GM10248 (cell line): ENCODE data around the gene FYN.

Experiments
- CTCF ChIA-PET: fragments of 300-600 bp; sonication (Branson Sonifier 250); formaldehyde crosslinking; extraction: SDS; loops from one replicate; lab custom pipeline; 2021; ENCODE audit warnings: antibody characterized with exemption; lab: Yijun Ruan, JAX
- POLR2A ChIA-PET: fragments of 350-650 bp; sonication (Branson Sonifier 250); formaldehyde crosslinking; extraction: SDS; loops from one replicate; lab custom pipeline; 2020; ENCODE audit warnings: antibody characterized with exemption; lab: Yijun Ruan, JAX
- DNase-seq: peaks from one replicate; pipeline ENCODE4 v3.0.0; 2012; ENCODE audit errors: extremely low spot score
- TF ChIP-seq, protein P1 (sequence below): IDR thresholded peaks from 2 replicates; pipeline ENCODE4 v1.5.1; 2012; ENCODE audit warnings: mild to moderate bottlenecking, low read depth; ENCODE audit errors: extremely low read depth, missing control alignments, control extremely low read depth

The FYN gene

DNA sequence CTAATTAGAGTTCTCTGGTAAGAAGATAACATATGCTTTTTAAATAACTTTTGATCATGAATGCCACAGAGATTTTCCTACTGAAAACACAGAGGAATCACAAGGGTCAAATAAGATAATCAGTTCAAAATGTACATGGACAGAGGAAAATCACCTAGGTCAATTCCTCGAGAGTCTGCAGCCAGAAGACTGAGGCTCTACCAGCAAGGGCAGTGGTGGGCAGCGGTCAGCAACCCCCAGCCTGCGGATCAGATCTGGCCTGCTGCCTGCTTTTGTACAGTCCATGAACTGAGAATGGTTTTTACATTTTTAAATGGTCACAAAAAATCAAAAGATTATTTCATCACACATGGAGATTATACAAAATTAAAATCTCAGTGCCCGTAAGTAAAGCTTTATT is 79.0 kb downstream of the FYN start:
- TF ChIP-seq, protein P1, sequence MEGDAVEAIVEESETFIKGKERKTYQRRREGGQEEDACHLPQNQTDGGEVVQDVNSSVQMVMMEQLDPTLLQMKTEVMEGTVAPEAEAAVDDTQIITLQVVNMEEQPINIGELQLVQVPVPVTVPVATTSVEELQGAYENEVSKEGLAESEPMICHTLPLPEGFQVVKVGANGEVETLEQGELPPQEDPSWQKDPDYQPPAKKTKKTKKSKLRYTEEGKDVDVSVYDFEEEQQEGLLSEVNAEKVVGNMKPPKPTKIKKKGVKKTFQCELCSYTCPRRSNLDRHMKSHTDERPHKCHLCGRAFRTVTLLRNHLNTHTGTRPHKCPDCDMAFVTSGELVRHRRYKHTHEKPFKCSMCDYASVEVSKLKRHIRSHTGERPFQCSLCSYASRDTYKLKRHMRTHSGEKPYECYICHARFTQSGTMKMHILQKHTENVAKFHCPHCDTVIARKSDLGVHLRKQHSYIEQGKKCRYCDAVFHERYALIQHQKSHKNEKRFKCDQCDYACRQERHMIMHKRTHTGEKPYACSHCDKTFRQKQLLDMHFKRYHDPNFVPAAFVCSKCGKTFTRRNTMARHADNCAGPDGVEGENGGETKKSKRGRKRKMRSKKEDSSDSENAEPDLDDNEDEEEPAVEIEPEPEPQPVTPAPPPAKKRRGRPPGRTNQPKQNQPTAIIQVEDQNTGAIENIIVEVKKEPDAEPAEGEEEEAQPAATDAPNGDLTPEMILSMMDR: no peak
- POLR2A ChIA-PET: no interaction called here
- CTCF ChIA-PET: interaction anchor here (1.4 to 2.4 kb wide), 3 partner anchors 10 to 24 kb away, joined by 3 to 12 read pairs (median 4); no protein-coding TSS in a partner anchor

DNA sequence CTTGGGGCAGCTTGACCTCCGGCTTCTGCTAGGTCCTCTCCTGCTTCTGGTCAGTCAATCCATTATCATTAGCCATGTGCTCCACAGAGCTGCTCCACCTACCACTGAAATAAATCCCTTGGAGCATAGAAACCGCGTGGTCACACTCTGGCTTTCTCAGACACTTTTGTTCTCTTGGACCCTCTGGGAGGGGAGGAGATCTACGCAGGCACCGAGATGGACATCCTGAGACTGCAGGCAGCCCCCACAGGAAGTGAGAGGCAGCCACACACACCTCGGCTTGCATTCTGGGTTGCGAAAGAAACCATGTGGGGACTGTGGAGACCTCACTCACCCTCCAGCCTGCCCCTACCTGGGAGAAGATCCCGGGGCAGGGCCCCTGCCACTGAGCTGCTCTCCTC is 79.5 kb downstream of the FYN start:
- ChIA-PET CTCF (interaction anchor here (0.7 to 2.4 kb wide), 7 partner anchors 9 to 251 kb away, joined by 3 to 12 read pairs (median 3); no protein-coding TSS in a partner anchor), POLR2A (no interaction called here)
- TF ChIP-seq, protein P1: no peak
- DNase-seq: peak; percentile 34

More for the DNA sequence above, 79.0 kb downstream of the FYN start:
- DNase-seq: no peak

DNA sequence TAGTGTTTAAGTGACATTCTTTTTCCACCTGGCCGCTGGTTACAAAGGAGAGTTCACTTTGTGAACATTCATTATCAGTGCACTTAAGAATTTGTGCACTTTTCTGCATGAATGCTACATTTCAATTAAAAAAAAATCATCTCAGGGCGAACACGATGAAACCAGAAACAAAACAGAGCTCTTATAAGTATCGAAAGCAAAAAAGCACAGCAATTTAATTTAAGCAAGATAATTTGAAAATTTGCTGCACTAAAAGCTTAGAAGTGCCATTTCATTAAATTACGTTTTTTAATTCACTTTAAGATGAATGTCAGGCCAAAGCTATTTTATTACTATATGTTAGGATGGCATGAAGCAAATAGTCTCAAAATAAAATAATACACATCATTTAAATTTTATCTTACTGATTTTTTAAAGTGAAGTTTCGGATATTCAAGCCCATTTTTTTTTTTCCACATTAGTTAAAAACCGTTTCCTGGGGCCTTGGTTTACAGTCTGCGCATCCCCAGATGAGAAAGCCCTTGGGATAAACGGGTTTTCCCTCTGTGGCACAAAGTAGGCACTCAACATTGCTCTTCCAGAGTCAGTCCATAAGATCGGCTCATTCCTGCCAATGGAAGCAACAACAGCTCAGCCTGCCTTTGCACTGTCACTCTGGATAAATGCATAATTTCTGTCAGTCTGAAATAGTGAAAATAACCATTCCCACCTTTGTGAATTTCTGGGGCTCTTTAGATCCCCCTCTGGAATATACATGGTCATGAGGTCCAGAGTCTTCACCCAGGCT is 80.1 kb downstream of the FYN start:
- TF ChIP-seq, protein P1: no peak
- CTCF ChIA-PET: interaction anchor here (0.7 to 2.4 kb wide), 10 partner anchors 9 to 252 kb away, joined by 3 to 12 read pairs (median 3); no protein-coding TSS in a partner anchor
- DNase-seq: no peak
- POLR2A ChIA-PET: no interaction called here

DNA sequence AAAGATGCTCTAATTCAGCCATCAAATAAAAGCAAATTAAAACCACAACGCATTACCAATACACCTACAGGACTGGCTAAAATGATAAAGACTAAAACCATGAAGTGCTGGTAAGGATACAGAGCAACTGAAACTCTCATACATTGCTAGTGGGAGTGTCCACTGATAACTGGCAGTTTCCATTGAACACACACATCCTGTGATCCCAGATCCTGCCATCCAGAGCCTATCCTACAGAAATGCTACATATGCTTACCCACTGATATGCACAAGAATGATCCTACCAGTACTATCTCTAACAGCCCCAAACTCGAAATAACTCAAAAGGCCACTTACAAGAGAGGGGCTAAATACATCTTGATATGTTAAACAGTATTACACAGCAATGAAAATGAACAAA is 81.0 kb downstream of the FYN start:
- ChIA-PET CTCF (interaction anchor here (1.4 to 1.7 kb wide), 2 partner anchors 12 to 28 kb away, joined by 3 to 5 read pairs; no protein-coding TSS in a partner anchor), POLR2A (no interaction called here)
- TF ChIP-seq, protein P1: no peak
- DNase-seq: no peak

DNA sequence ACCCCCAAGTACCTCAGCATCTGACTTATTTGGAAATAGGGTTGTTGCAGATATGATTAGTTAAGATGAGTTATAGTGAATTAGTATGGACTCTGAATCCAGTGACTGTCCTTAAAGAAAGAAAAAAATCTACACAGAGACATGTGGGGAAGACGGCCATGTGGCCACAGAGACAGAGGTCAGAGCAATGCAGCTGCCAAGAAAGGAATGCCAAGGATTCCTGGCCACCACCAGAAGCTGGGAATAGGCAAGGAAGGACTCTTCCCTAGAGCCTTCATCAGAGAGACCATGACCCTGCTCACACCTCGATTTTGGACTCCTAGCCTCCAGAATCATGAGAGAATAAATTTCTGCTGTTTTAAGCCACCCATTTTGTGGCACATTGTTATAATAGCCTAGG is 81.8 kb downstream of the FYN start:
- CTCF ChIA-PET: interaction anchor here (1.8 kb wide), 1 partner anchor 10 kb away, joined by 5 read pairs; no protein-coding TSS in a partner anchor
- TF ChIP-seq, protein P1: no peak
- DNase-seq: no peak
- POLR2A ChIA-PET: no interaction called here

DNA sequence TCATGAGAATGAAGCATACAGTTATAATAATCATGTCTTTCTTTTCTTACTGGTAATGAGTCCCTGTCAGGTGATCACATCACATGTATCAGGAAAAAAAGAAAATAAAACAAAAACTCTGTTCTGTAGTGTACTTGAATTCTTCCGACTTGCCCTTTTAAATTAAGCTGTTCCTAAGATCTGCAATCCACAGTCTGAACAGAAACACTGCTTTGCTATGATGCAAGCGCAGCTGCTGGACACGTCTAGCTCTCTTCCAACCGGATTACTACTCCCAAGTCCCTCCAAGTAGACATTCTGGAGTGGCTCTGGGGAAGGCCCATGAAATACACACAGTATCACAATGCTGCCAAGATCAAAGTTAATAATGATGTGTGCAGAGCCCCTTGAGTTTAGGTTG is 83.7 kb downstream of the FYN start:
- TF ChIP-seq, protein P1: no peak
- ChIA-PET POLR2A (no interaction called here), CTCF (interaction anchor here (1.0 to 2.2 kb wide), 10 partner anchors 11 to 79 kb away, joined by 3 to 11 read pairs (median 4); no protein-coding TSS in a partner anchor)
- DNase-seq: no peak
